ENCODE measurements around the gene CHST9. TPM values are rescaled to one million over a fixed set of nuclear protein-coding genes. Genes with fewer than 3 reads are reported as not detected.

CHST9 gene
- total and polyA plus RNA-seq, 10 of the 15 experiments (the other 5 are each of a cell fraction or from before 2014, with no cell fraction given): 0.34 TPM; not detected in 9

GRCh38 chr18:26919627-26920026 lies 265.5 kb downstream of the CHST9 start:
- POLR2A ChIA-PET: no interaction called here
- H3K9me3 ChIP-seq (replicated peaks; ENCODE audit: control insufficient read depth, insufficient read depth, low read length): no peaks in the 10 kb centered on the region
- no peaks in the 10 kb centered on the region for H3K79me2 ChIP-seq (ENCODE audit: control insufficient read depth, insufficient read depth, low read length)
- H3K9ac ChIP-seq (ENCODE audit: control insufficient read depth, insufficient read depth, low read length): no peak overlapping the region
- ATAC-seq (no peak), FAIRE-seq (no peak), DNase-seq (ENCODE audit: low read depth, low spot score) (no peak)
- no TSS peak for BruUV-seq (replicated peaks)
- RAD21 ChIA-PET (ENCODE audit: unreplicated experiment): no interaction called here
- CTCF ChIA-PET: no interaction called here
- H3K4me2 ChIP-seq (ENCODE audit: control insufficient read depth, insufficient read depth): no peak overlapping the region
- H4K20me1 ChIP-seq (ENCODE audit: control insufficient read depth, insufficient read depth): no peaks in the 10 kb centered on the region
- no peak overlapping the region for H3K27ac ChIP-seq (ENCODE audit: control insufficient read depth, insufficient read depth)
- WGBS (ENCODE audit: insufficient coverage, insufficient replicate concordance, low lambda C conversion rate, missing lambda C conversion rate): 44% methylated on average over 1 of the region's 1 CpG
- TF ChIP-seq GATAD2B (conservative IDR thresholded peaks at IDR 0.05; ENCODE audit: low read depth): no peak
- SMC1A ChIA-PET (ENCODE audit: uncharacterized antibody, unreplicated experiment): no interaction called here
- no peak overlapping the region for H3K4me3 ChIP-seq
- intact Hi-C loops (cut with micrococcal nuclease; ENCODE audit: unreplicated experiment) (no loop called here), in situ Hi-C loops (cut with MboI) (loop anchor here (10.0 kb wide), 1 partner anchor 55 kb away; no protein-coding TSS in a partner anchor)
- H3K27me3 ChIP-seq (replicated peaks in 1 of 2; ENCODE audit: control insufficient read depth in 2 of 2, insufficient read depth in 2 of 2, low read length in 1 of 2): no peaks in the 10 kb centered on the region; a peak in 1 of 4 replicates
- H3K36me3 ChIP-seq (ENCODE audit: control insufficient read depth in 2 of 2, insufficient read depth in 2 of 2, low read length in 1 of 2): no peaks in the 10 kb centered on the region
- H2AFZ ChIP-seq (ENCODE audit: control insufficient read depth, low read depth, low read length): no peak overlapping the region
- H3K4me1 ChIP-seq (ENCODE audit: control insufficient read depth, insufficient read depth, low read length): no peaks in the 10 kb centered on the region

- no peak for DNase-seq (ENCODE audit: low read depth, low spot score)
- ChIA-PET POLR2A (no interaction called here), RAD21 (ENCODE audit: unreplicated experiment) (no interaction called here), SMC1A (ENCODE audit: uncharacterized antibody, unreplicated experiment) (no interaction called here), CTCF (no interaction called here)
- no peaks in the 10 kb centered on the region; a peak in 1 of 4 replicates for H3K27me3 ChIP-seq (replicated peaks in 1 of 2; ENCODE audit: control insufficient read depth in 2 of 2, insufficient read depth in 2 of 2, low read length in 1 of 2)
- H3K27ac ChIP-seq (ENCODE audit: control insufficient read depth, insufficient read depth): no peak overlapping the region
- no peaks in the 10 kb centered on the region for H3K79me2 ChIP-seq (ENCODE audit: control insufficient read depth, insufficient read depth, low read length)
- BruUV-seq (replicated peaks): no TSS peak
- no peaks in the 10 kb centered on the region for H3K36me3 ChIP-seq (ENCODE audit: control insufficient read depth in 2 of 2, insufficient read depth in 2 of 2, low read length in 1 of 2)
- H4K20me1 ChIP-seq (ENCODE audit: control insufficient read depth, insufficient read depth): no peaks in the 10 kb centered on the region
- TF ChIP-seq STAT3 (IDR thresholded peaks at IDR 0.05; ENCODE audit: low read depth, low read length) (no peak), PRDM15 (CRISPR knock-in tag; IDR thresholded peaks at IDR 0.05) (no peak), CEBPB (IDR thresholded peaks at IDR 0.05; ENCODE audit: borderline replicate concordance in 1 of 2, low read depth in 2 of 2, low read length in 2 of 2) (no peak), CREM (IDR thresholded peaks at IDR 0.05; ENCODE audit: low read depth) (no peak), KDM1A (IDR thresholded peaks at IDR 0.05; ENCODE audit: borderline replicate concordance) (no peak), POU2F2 (IDR thresholded peaks at IDR 0.05; ENCODE audit: borderline replicate concordance, low read depth, low read length) (no peak)
- H3K4me2 ChIP-seq (ENCODE audit: control insufficient read depth, insufficient read depth): no peak overlapping the region
- no peak overlapping the region for H3K4me3 ChIP-seq
- no peaks in the 10 kb centered on the region for H3K4me1 ChIP-seq (ENCODE audit: control insufficient read depth, insufficient read depth, low read length)
- ATAC-seq: no peak
- no peaks in the 10 kb centered on the region for H3K9me3 ChIP-seq (replicated peaks; ENCODE audit: control insufficient read depth, insufficient read depth, low read length)
- WGBS (ENCODE audit: insufficient coverage, insufficient replicate concordance, low lambda C conversion rate, missing lambda C conversion rate): 11% methylated on average over 2 of the region's 2 CpGs
- intact Hi-C loops (cut with micrococcal nuclease; ENCODE audit: unreplicated experiment) (no loop called here), in situ Hi-C loops (cut with MboI) (loop anchor here (10.0 kb wide), 1 partner anchor 56 kb away; no protein-coding TSS in a partner anchor)
- H2AFZ ChIP-seq (ENCODE audit: control insufficient read depth, low read depth, low read length): no peak overlapping the region
- no peak for FAIRE-seq
- H3K9ac ChIP-seq (ENCODE audit: control insufficient read depth, insufficient read depth, low read length): no peak overlapping the region
Measured at GRCh38 chr18:26919201-26919600, 265.9 kb downstream of the CHST9 start.

Data from GM12878 (cell line).